Measurements from ENCODE around the gene EPB41L5. TPM values are rescaled to one million over a fixed set of nuclear protein-coding genes. Genes with fewer than 3 reads are reported as not detected.
"Not testable (repeated sequence)": the region's sequence is repeated elsewhere in the genome, so short reads cannot be mapped to it uniquely, and the experiment has no call there.

Gene EPB41L5
- total and polyA plus RNA-seq, 8 donors: 5.3 to 64.5 (median 28.5) TPM

GRCh38 chr2:120037995-120038541 is 25.2 kb downstream of the EPB41L5 start:
- no peak for TF ChIP-seq CTCF (IDR thresholded peaks at IDR 0.05)
- TF ChIP-seq POLR2AphosphoS5 (IDR thresholded peaks at IDR 0.05): no peak
- TF ChIP-seq EP300 (IDR thresholded peaks at IDR 0.05): no peak
- TF ChIP-seq POLR2A (IDR thresholded peaks at IDR 0.05): no peak
- H3K36me3 ChIP-seq: peaks cover 0 to 2% (median under 1%) of the 10 kb centered on the region in 4 donors
- no peak for DNase-seq
- H3K9me3 ChIP-seq: no peaks in the 10 kb centered on the region
- peaks cover 0 to 20% (median 10%) of the 10 kb centered on the region in 4 donors for H3K4me1 ChIP-seq
- H3K27me3 ChIP-seq: no peaks in the 10 kb centered on the region
- H3K27ac ChIP-seq: no peak overlapping the region
- WGBS, 5 donors: 80 to 87% (median 81%) methylated on average over 4 of the region's 4 CpGs
- no peak overlapping the region for H3K4me3 ChIP-seq
- intact Hi-C loops (cut with DNase I; ENCODE audit: low total_unique reads): no loop called here

- intact Hi-C loops (cut with DNase I; ENCODE audit: low total_unique reads): no loop called here
- no peak for DNase-seq
- Histone ChIP-seq H3K4me3 (no peak overlapping the region), H3K9me3 (peaks cover 0 to 11% (median 4%) of the 10 kb centered on the region in 4 donors), H3K4me1 (peaks cover 0 to 13% (median 5%) of the 10 kb centered on the region in 4 donors), H3K36me3 (peaks cover 0 to 30% (median 17%) of the 10 kb centered on the region in 4 donors), H3K27me3 (no peaks in the 10 kb centered on the region), H3K27ac (no peak overlapping the region)
- TF ChIP-seq POLR2AphosphoS5 (IDR thresholded peaks at IDR 0.05) (no peak), POLR2A (IDR thresholded peaks at IDR 0.05) (no peak), EP300 (IDR thresholded peaks at IDR 0.05) (no peak), CTCF (IDR thresholded peaks at IDR 0.05) (no peak)
- WGBS, 5 donors: 7 to 41% (median 25%) methylated on average over 1 of the region's 1 CpG
These were observed 29.5 kb downstream of the EPB41L5 start for GRCh38 chr2:120042359-120042758.

DNA sequence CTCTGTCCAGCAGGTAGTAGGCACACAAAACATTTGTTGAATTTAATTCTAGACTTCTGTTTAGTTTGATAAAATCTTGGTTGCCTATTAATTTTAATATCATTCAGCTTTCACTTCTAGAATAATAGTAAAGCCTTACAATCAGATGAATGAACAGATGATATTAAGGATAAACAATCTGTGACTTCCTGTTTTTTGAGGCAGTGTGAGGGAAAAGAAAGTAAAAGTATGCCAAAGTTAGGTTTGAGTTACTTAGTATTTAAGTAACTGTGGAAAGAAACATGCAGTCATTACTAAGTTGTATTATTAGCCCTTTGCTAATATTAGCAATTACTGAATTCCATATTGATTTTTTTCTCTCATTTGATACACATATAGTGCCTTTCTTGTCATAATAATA is 31.5 kb downstream of the EPB41L5 start:
- Histone ChIP-seq H3K27ac (no peak overlapping the region), H3K4me1 (peaks cover 0 to 13% (median 5%) of the 10 kb centered on the region in 4 donors), H3K9me3 (peaks cover 0 to 11% (median 4%) of the 10 kb centered on the region in 4 donors), H3K4me3 (no peak overlapping the region), H3K36me3 (peaks cover 0 to 30% (median 17%) of the 10 kb centered on the region in 4 donors), H3K27me3 (no peaks in the 10 kb centered on the region)
- TF ChIP-seq POLR2AphosphoS5 (IDR thresholded peaks at IDR 0.05): no peak
- no peak for TF ChIP-seq POLR2A (IDR thresholded peaks at IDR 0.05)
- no peak for TF ChIP-seq CTCF (IDR thresholded peaks at IDR 0.05)
- TF ChIP-seq EP300 (IDR thresholded peaks at IDR 0.05): no peak
- no peak for DNase-seq
- intact Hi-C loops (cut with DNase I; ENCODE audit: low total_unique reads): no loop called here

DNA sequence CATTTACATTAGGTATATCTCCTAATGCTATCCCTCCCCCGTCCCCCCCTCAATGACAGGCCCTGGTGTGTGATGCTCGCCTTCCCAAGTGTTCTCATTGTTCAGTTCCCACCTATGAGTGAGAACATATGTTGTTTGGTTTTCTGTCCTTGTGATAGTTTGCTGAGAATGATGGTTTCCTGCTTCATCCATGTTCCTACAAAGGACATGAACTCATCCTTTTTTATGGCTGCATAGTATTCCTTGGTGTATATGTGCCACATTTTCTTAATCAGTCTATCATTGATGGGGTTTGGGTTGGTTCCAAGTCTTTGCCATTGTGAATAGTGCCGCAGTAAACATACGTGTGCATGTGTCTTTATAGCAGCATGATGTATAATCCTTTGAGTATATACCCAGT is 32.9 kb downstream of the EPB41L5 start:
- Histone ChIP-seq H3K36me3 (peaks cover 0 to 32% (median 18%) of the 10 kb centered on the region in 4 donors), H3K4me1 (peaks cover 0 to 13% (median 5%) of the 10 kb centered on the region in 4 donors), H3K9me3 (peaks cover 0 to 16% (median 6%) of the 10 kb centered on the region in 4 donors)
- H3K4me3 ChIP-seq; H3K27ac ChIP-seq; intact Hi-C loops (cut with DNase I; ENCODE audit: low total_unique reads); DNase-seq; H3K27me3 ChIP-seq: not testable (repeated sequence)
- WGBS, 5 donors: 93 to 98% (median 94%) methylated on average over 4 of the region's 4 CpGs

- peaks cover 0 to 37% (median 23%) of the 10 kb centered on the region in 4 donors for H3K36me3 ChIP-seq
- H3K27me3 ChIP-seq; H3K4me3 ChIP-seq; DNase-seq; intact Hi-C loops (cut with DNase I; ENCODE audit: low total_unique reads); H3K27ac ChIP-seq: not testable (repeated sequence)
- peaks cover 0 to 13% (median 5%) of the 10 kb centered on the region in 4 donors for H3K4me1 ChIP-seq
- 86 to 99% (median 96%) methylated on average over 2 of the region's 2 CpGs for WGBS, 5 donors
- H3K9me3 ChIP-seq: peaks cover 0 to 21% (median 8%) of the 10 kb centered on the region in 4 donors
These were observed 33.4 kb downstream of the EPB41L5 start for GRCh38 chr2:120046252-120046651.

Data from stomach (tissue), 9 donors.